ENCODE results near the gene OTUD6A.

Gene OTUD6A

GRCh38 chrX:70062076-70062475, at the start of gene OTUD6A:
TSS of gene OTUD6A (plus strand) at chrX:70062457. CDS start at chrX:70062525, 68 bp downstream.
- DNase-seq (ENCODE audit: low spot score): no peak

- no peak for DNase-seq (ENCODE audit: low spot score)
Measured at GRCh38 chrX:70012756-70013155, 49.5 kb upstream of the OTUD6A start.

GRCh38 chrX:70013466-70014381, 48.5 kb upstream of the OTUD6A start:
- no peak for DNase-seq (ENCODE audit: low spot score)

GRCh38 chrX:70016513-70016912, 45.7 kb upstream of the OTUD6A start:
- DNase-seq (ENCODE audit: low spot score): no peak

- DNase-seq (ENCODE audit: low spot score): no peak
Measured at GRCh38 chrX:70022616-70023015, 39.6 kb upstream of the OTUD6A start.

- no peak for DNase-seq (ENCODE audit: low spot score)
Measured at GRCh38 chrX:70025464-70025863, 36.8 kb upstream of the OTUD6A start.

GRCh38 chrX:70026112-70026850, 36.0 kb upstream of the OTUD6A start:
- DNase-seq (ENCODE audit: low spot score): no peak

- no peak for DNase-seq (ENCODE audit: low spot score)
Measured at GRCh38 chrX:70026851-70027200, 35.4 kb upstream of the OTUD6A start.

GRCh38 chrX:70029863-70030262, 32.4 kb upstream of the OTUD6A start:
- DNase-seq (ENCODE audit: low spot score): no peak

GRCh38 chrX:70030301-70030767, 31.9 kb upstream of the OTUD6A start:
- peak; percentile 61 for DNase-seq (ENCODE audit: low spot score)

- no peak for DNase-seq (ENCODE audit: low spot score)
Measured at GRCh38 chrX:70032792-70033191, 29.5 kb upstream of the OTUD6A start.

- DNase-seq (ENCODE audit: low spot score): peak; percentile 55
Measured at GRCh38 chrX:70033348-70034051, 28.8 kb upstream of the OTUD6A start.

- DNase-seq (ENCODE audit: low spot score): no peak
Measured at GRCh38 chrX:70034646-70035045, 27.6 kb upstream of the OTUD6A start.

- DNase-seq (ENCODE audit: low spot score): no peak
Measured at GRCh38 chrX:70038515-70038914, 23.7 kb upstream of the OTUD6A start.

- no peak for DNase-seq (ENCODE audit: low spot score)
Measured at GRCh38 chrX:70038951-70039350, 23.3 kb upstream of the OTUD6A start.

- no peak for DNase-seq (ENCODE audit: low spot score)
Measured at GRCh38 chrX:70039758-70040157, 22.5 kb upstream of the OTUD6A start.

GRCh38 chrX:70041993-70042392, 20.3 kb upstream of the OTUD6A start:
- no peak for DNase-seq (ENCODE audit: low spot score)

GRCh38 chrX:70042399-70043371, 19.6 kb upstream of the OTUD6A start:
- DNase-seq (ENCODE audit: low spot score): no peak

GRCh38 chrX:70043685-70044084, 18.6 kb upstream of the OTUD6A start:
- no peak for DNase-seq (ENCODE audit: low spot score)

- DNase-seq (ENCODE audit: low spot score): no peak
Measured at GRCh38 chrX:70044541-70045245, 17.6 kb upstream of the OTUD6A start.

- no peak for DNase-seq (ENCODE audit: low spot score)
Measured at GRCh38 chrX:70046978-70047377, 15.3 kb upstream of the OTUD6A start.
